Pons (tissue), 1 donor: ENCODE results near the gene GLIS1.

Source experiments
- DNase-seq: peaks from one replicate; pipeline ENCODE4 v3.0.0-alpha.2; 2016; ENCODE audit warnings: low spot score

The GLIS1 gene

DNA sequence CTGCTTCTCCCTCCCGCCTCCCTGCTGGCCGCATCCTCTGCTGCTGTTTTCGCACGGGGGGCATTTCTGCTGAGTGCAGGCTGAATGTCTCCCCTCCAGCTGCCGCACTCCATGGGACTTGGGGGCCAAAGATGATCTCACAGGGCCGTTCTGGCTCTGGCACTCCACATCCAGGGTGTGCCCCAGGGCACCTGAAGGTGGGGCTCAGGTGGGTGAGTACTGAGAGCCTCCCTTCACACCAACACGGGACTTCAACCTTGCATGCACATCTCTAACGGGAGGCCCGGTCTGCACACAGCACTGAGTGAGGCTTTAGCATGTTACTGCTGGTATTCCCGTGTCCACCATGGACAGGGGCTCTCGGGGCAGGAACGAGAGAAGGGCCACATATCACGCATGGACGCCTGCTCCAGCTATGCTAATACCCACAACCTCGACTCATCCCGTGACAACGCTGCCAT lies 190.9 kb downstream of the GLIS1 start:
- DNase-seq = no peak

DNA sequence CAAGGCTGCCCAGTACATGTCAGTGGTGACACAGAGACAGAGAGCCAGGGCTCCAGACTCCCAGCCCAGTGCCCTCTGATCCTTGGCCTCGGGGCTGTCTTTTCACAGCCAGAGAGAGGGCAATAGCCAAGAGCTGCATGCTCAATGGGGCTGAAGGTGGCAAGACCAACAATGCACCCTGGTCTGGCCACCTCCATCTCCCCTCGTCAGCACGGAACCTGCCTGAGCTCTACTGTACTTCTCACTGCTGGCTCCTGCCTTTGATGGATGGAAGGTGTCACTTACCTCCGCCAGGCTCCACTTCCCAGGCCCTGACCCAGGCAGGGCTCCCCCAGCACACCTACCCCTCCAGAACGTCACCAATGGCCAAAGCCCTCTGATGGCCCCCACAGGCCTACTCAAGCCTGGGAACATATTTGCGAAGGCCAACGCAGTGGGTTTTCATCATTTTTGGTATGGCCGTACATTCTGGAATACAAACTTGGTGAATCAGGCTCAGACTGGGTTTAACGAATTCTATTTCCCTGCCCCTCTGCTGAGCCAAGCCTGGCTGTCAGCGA lies 191.7 kb downstream of the GLIS1 start:
- DNase-seq = no peak

DNA sequence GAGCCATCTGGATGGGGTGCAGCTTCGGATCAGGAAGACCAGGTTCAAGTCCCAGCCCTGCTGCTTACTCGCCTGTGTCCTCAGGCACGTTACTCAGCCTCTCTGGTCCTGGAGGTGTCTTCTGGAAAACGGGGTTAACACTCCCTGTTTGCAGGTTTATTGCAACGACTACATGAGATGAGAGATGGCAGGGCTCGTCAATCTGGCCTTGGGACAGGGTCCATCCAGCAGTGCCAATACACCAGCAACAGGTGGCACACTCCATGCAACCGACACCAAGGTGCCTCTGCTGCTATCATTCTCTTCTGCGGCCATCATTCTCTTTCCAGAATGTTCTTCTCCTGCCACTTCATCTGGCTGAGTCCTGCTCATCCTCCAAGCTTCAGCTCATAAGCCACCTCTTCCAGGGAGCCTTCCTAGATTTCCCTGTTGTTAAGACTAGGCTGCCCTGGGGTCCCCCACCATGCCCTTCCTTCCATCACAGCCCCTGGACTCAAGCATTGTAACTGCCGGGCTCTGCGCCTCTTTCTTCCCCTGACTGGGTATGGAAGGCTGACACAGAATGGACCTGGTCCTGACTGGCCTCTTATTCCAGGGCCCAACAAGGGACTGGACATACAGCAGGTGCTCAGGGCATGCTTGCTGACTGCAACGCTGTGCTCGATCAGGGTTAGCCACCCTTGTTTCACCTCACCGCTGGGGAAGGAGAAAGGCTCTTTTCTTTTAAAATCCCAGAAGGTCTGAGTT lies 192.4 kb downstream of the GLIS1 start:
- DNase-seq = no peak

DNA sequence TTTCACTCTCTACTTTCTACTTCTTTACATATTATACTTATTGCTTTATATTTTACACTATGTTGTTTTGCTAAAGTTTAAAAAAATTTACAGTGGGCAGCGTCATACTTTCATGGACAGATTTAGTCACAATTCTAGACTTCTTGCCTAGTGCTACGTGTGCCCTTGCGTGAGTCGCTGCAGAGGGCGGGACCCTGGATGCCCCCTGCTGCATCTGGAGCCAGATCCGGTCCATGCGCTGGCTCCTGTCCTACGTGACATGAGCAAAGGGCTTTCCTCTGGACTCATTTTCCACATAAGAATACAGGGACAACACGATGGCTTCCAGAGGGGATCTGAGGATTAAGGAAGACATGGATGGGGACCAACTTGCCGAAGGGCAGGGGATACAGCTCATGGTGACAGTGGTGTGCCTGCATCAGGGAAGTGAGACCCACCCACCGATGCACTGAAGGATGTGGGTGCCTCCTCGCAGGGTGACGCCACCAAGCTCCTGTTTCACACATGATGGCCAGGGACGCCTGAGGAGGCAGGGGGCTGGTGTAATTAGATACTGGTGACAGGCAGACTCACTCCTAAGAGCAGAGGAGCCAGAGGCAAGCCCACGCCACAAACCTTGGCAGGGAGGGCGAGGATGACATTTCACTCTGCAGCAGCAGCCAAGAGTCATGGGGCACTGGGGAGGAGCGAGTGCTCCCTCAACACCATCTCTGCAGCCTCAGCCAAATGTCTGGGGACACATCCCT lies 193.1 kb downstream of the GLIS1 start:
- DNase-seq = no peak

DNA sequence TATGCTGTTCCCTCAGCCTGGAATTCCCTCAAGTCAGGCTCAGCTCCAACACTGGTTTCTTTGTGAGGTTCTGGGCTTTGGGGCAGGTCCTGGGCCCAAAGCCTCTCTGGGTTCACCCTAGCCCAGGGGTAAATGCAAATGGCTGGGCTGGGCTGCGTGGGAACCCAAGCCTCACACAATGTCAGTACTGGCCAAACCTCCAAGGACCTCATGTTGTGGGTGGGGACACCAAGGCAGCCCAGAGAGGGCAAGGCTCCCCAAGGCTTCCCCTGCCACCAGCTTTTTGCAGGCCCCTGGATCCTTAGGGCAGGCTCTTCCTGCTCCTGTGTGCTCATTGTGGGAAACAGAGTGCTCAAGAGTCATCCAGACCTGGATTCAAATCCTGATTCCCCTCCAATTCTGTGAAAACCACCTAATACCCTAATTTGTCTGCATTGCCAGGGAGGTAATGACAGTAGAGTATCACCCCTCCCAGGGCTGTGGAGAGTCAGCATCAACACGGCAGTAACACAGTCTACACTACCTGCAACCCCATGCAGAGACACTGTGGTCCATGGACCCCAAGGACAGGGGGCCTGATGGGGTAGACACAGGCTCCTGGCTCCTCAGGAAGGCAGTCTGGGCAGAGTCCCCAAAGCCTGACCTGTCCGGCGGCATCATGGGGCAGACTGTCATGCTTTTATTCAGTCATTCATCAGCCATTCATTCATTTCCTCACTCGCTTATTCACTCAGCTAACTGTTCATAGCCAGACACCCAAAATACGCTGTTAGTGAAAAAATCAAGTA lies 194.0 kb downstream of the GLIS1 start:
- no peak for DNase-seq

DNA sequence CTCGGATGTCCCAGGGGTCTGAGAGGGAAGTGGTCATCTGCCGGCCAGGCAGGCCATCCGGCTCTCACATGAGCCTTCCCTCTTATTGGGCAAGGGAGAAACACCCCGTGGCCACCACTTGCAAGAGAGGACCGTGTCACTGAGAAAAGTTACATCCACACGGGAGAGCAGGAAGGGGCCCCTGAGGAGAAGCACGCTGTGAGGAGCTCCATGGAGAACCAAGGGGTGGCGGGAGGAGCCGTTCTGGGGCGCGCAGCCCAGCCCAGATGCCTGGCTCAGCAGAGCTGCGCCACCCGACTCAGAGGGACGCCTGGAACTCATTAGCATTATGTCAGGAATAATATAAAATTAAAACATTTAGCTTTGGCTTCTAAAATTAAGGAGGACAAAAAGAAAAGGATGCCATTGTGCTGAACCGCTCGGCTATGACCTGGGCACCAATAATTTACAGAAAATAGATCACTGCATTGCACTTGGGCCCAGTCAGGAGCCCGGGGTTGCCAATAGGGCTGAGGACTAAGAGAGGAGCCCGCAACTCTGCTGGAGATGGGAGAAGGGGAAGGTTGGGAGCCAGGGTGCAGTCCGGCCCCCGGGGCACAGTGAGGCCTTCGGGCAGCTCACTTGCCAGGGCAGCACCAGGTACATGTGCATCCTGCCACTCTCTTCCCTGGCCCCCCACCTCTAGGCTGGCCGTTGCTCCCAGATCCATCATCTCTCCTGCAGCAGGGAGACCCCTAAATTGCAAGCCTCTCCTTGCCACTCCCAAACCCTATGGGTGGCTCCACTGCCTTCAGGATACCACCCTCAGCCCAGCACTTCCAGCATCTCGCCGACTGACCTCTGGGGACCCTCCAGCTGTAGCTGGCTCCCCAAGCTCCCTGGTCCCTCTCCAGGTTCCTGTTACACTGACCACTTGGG lies 194.9 kb downstream of the GLIS1 start:
- no peak for DNase-seq

DNA sequence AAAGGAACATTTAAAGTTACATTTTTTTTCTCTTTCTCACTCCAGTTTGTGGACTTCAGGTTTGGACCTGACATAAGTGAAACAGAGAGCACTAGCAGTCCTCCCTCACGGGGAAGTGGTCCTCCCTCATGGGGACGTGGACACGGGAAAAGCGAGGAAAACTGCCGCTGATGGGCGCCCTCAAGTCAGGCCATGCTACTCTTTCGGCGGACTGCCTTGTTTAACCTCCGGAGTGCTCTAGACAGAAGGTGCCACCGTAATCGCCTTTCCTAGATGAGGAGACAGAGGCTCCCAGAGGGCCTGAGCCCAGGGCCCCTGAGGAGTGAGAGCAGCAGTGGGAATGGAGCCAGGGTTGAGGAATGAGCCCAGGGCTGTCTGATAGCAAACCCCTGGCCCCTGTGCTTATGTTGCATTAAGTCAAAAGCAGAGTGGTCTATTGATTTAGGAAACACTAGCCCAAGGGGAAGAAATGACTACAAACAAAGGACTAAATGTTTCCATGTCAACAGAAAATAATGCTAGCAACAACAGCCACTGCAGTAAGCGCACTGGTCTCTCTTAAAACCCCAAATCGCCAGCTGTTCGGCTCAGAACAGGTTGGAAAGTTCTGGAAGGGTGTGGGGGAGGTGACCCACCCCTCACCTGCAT lies 195.7 kb downstream of the GLIS1 start:
- DNase-seq = no peak

DNA sequence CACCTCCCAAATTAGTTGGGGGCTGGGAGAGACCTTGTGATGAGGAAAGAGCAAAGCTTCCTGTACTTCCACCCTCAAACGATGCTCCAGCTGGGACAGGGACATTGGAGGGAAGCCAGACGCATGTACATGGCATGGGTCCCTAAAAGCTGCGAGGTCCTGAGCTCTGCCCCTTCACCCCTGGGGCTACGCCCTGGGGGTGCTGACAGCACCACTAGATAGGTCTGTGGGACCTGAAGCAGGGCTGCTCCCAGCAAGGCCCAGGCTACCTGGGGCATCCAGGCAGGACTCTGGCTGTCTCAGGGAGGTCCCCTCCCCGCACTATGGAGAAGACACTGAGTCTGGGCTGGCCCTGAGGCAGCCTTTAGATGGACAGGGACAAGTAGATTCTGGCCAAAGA lies 196.4 kb downstream of the GLIS1 start:
- DNase-seq = no peak

DNA sequence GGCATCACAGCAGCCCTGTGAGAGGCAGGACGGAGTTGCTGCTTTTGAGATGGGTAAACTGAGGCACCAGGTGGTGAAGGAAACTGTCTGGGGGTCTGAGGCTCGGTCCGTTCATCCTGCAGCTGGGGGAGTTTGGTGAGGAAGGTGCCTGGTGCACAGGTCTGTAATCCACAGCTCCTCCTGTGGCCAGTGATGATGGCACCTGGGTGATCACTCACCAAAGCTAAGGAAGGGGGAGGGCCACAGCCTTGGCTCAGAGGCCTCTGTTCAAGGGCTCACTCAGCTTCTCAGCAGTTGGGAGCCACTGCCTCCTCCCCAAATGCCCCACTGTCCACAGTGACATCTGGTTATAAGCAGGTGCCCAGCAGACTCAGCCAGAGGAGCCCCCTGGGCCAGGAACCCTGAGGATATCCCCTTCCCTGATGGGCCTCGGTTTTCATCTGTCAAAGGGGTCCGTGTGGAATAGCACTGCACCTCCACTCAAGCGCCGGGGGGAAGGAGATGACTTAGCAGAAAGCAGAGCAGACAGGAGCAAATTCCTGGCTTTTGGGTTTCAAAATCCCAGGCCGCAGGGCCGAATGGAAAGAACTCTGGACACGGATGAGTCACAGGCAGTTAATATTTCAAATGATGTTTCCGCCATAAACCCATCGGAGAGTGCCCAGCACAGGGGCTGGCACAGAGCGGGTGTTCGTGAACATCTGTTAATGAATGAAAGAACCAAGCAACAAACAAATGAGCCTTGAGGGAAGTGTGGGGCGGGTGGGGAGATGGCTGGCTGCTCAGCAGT lies 197.0 kb downstream of the GLIS1 start:
- DNase-seq = no peak

DNA sequence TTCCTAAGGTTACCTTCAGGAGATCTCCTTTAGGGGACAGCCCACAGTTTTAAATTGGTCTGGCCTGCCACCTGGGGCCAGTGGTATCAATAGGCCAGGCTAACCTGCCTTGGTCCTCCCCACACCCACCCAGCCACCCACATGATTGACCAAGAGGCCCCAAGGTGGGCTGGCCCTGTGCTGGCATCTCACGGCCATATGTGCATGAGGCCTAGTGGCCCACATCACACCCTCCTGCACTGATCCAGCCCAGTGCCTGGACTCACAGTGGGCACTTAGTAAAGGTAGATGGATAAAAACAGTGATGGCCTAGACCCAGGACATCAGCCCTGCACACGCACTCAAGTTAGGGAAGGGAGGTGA lies 197.7 kb downstream of the GLIS1 start:
- no peak for DNase-seq

DNA sequence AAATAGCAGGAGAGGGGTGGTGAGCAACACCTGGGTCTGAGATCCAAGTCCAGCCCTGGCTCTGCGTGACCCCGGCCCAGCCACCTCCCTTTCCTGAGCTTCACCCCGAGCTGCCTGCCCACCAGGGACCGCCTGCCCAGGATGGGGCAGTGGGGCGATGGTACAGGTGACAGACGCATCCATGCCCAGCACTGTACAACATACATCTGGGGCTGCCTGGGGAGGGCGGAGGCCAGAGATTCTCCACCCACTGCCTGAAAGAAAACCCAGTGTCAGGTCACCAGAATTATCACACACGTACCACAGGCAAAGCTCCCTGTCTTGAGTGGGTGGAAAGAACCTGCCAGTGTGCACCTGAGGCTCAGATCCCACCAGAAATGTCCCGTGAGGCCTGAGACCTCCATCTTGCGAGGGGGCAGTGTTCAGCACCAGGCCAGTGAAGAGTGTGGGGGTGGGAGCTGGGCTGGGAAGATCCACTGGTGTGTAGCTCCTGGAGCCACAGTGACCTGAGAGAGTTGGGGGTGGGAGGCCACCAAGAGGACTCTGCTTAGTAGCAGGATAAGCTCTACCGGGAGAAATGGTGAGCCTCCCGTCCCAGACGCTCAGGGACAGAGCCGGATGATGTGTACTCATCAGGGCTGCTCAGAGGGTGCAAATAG lies 198.2 kb downstream of the GLIS1 start:
- DNase-seq = no peak

DNA sequence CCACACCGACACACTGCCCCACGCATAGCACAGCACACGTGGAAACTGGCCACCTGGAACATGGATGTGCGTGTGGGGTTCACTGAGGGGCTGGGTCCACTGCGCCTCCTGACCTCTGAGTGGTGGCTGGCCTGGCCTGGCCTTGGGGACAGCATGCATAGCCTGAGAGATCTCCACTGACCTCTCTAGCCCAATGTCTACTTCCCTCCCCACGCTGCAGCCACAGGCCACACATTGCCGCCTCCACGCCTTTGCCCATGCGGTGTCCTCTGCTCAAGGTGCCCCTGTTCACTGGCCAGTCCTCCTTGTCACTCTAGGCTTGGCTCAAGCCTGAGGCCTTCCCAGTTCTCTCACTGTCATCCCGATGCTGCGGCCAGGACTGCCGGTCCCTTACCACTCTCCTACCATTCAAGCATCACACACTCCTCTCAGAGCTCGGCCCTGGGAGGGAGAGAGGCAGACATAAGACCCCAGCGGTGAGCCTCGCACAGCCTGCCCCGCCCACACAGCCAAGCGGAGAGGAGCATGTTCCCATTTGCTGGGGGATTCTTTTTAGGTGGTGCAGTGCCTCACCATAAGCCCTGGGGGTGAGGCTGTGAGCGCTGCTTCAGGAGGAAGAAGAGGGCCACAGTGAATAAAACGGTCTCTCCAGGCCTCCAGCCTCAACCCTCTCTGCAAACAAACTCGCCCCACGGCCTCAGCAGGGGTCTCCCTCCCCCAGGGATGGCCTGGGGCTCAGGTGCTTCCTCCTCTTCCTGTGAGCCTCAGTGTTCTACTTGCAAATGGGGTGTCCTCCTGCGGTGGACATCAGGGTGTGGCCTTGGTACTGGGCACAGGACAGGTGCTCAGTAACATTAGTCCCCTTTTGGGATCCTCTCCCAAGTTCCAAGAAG lies 199.0 kb downstream of the GLIS1 start:
- DNase-seq = no peak

DNA sequence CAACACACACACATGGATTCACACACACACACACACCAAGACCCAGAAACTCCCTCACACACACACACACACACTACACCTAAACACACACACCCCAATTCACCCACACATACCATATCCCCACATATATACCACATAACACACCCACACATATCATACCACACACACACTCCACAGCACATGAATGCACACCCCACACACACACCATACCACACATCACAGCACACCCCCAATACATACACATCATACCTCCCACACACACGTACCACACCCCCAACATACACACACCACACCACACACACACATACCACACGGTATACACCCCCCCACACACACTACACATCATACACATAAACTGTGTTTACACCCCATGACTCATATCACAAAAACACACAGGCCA lies 199.7 kb downstream of the GLIS1 start:
- no peak for DNase-seq

DNA sequence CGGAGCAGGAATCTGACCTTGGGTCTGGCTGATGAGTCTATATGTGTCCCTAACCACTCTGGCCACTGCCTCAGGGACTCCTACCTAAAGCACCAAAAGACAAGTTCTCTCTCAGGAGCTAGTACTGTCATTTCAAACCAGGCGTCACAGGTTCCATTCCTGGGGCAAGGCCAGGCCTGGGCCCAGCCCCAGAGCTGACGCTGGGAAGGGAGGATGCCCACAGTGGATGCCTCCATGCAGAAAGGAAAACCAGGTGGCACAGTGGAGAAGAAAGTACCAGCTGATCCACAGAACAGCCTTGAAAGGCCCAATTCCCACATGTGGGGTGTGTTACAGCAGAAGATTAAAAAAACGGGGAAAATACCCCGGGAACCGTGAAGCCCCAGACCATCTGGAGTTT lies 202.4 kb downstream of the GLIS1 start:
- no peak for DNase-seq

DNA sequence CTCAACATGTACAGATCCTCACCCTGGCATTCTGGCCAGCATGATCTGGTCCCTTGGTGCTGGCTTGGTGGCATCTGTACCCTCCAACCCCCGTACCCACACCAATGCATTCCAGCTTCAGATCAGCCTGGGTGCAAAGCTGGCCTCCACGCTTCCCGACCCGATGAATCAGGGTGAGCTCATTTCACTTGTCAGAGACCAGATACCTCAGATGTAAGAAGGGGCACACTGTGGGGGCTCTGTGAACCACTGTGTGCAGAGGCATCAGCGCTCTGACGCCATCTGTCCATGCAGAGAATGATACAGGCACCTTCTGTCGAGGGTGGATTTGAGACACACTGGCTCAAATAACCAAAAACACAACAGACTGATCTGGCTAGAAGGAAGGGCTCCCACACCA lies 203.1 kb downstream of the GLIS1 start:
- DNase-seq = no peak

DNA sequence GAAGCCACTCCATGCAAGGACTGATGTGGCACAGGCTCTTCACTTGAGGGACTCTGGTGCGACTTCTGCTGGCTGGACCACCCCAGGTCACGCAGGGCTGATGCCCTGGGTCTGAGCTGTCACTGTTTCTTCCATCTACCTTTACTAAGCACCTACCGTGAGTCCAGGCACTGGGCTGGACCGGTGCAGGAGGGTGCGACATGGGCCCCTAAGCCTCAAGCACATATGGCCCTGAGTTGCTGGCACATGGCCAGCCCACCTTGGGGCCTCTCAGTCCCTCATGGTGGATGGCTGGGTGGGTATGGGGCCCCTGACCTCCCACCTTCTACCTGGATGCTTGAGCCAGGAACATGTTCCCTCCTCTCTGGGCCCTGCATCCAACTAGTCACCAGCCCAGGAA lies 203.7 kb downstream of the GLIS1 start:
- no peak for DNase-seq

DNA sequence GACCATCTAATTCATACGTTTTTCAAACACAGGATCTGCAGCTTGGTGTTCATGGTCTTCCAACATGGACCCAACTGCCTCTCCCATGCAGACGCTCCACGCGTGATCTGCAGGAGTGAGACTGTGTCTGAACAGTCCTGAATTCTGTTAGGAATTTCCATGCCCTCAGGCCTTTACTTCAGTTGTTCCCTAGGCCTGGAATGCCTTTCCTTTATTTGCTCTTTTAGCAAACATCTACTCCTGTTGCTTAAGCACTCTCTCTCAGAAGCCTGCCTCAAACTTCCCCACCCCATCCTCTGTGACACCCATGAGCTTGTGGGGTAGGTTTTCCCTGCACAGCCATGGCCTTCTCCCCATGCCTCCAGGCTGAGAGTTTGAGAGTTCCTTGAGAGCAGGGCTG lies 206.1 kb downstream of the GLIS1 start:
- DNase-seq = no peak

DNA sequence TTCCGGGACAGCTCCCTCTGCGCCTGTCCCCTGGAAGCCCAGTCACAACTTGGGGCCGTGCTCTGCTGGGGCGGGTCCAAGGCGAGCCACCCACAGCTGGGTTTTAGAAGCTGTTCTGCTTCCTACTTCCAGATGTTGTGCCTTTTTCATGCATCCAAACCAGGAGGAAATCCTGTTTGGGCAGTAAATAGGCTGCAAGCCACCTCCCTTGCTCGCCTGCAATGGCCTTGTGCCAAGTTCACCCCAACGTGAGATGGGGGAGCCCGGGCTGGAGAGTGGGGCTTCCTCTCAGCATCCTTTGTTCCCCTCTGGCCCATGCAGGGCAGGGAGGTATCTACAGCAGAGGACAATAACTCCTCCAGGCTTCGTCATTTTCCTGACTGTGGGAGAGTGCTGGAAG lies 206.6 kb downstream of the GLIS1 start:
- DNase-seq = no peak

DNA sequence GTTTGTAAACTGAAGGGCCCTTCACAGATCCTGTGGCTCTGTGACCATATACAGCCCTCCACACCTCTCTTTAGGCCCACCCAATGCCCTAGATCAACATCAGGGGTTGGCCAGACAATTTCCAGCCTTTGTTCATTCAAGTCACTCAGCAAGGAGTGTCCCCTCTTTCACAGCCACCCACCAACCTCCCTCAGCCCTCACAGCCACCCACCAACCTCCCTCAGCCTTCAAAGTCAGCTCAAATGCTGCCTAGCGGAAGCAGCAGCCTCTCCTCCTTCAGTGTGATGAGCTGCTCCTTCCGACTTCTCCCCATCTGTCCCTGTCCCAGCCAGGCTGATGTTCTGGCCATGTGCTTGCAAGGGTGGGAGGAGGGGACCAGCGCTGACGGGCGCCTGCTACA lies 208.4 kb downstream of the GLIS1 start:
- no peak for DNase-seq
